K562 (cell line): ENCODE results near the gene APC2. TPM values are rescaled to one million over a fixed set of nuclear protein-coding genes. Genes with fewer than 3 reads are reported as not detected.

ENCODE experiments used
- BCOR ChIP-seq: fragments of 450-650 bp; IDR thresholded peaks from 2 replicates; pipeline ENCODE4 v1.6.1; 2016
- BRD4 ChIP-seq: fragments of 200-600 bp; sonication (generic); IDR thresholded peaks from 2 replicates; pipeline ENCODE4 v1.6.1; 2017; ENCODE audit warnings: inconsistent platforms
- E2F4 ChIP-seq: sonication (generic); formaldehyde crosslinking; IDR thresholded peaks from 2 replicates; pipeline ENCODE4 v1.8.0; 2022; ENCODE audit warnings: mild to moderate bottlenecking, low read depth, missing genetic modification reagents
- ETS2 ChIP-seq: IDR thresholded peaks from 2 replicates; pipeline ENCODE4 v1.6.1; 2016; ENCODE audit warnings: borderline replicate concordance, missing genetic modification characterization, mild to moderate bottlenecking, moderate library complexity, missing compliant biosample characterization; ENCODE audit not compliant: poor library complexity, severe bottlenecking
- HNRNPH1 ChIP-seq: fragments of 200-400 bp; formaldehyde crosslinking; optimal IDR thresholded peaks from 2 replicates; pipeline ENCODE3; 2017; ENCODE audit warnings: low read depth, mild to moderate bottlenecking, low read length, moderate library complexity
- IRF1 ChIP-seq: sonication (generic); formaldehyde crosslinking; IDR thresholded peaks from 2 replicates; pipeline ENCODE4 v1.8.0; 2022; ENCODE audit warnings: missing genetic modification reagents, mild to moderate bottlenecking, borderline replicate concordance
- MIER1 ChIP-seq: fragments of 450-650 bp; IDR thresholded peaks from 2 replicates; pipeline ENCODE4 v1.6.1; 2016; ENCODE audit warnings: antibody characterized with exemption, mild to moderate bottlenecking, low read depth
- NBN ChIP-seq: fragments of 450-650 bp; IDR thresholded peaks from 2 replicates; pipeline ENCODE4 v1.6.1; 2016; ENCODE audit warnings: low read depth, mild to moderate bottlenecking
- PPARD ChIP-seq: fragments of 250-450 bp; sonication (Bioruptor Pico); IDR thresholded peaks from 2 replicates; pipeline ENCODE4 v1.8.0; 2022; ENCODE audit warnings: inconsistent platforms, mild to moderate bottlenecking, moderate library complexity
- PRMT5 ChIP-seq: sonication (generic); formaldehyde crosslinking; IDR thresholded peaks from 2 replicates; pipeline ENCODE4 v1.5.0; 2020; ENCODE audit warnings: missing genetic modification reagents
- REST ChIP-seq, 2 experiments: fragments of 450-650 bp; formaldehyde crosslinking in 1 of 2; IDR thresholded peaks; 2 replicates each; pipeline versions ENCODE4 v1.4.0 to v1.6.1; 2014 to 2020; ENCODE audit warnings: mild to moderate bottlenecking in 2 of 2, borderline replicate concordance in 1 of 2, low read depth in 1 of 2
- SIN3A ChIP-seq, 2 experiments: fragments of 150-350 bp in 1 of 2; IDR thresholded peaks; 2 replicates each; pipeline ENCODE4 v1.6.1; 2011 to 2016; ENCODE audit warnings: borderline replicate concordance in 2 of 2, low read depth in 2 of 2, low read length in 2 of 2, mild to moderate bottlenecking in 2 of 2, moderate library complexity in 2 of 2; ENCODE audit not compliant: control insufficient read depth in 1 of 2
- ZBTB43 ChIP-seq: sonication (generic); formaldehyde crosslinking; IDR thresholded peaks from 2 replicates; pipeline ENCODE4 v1.8.0; 2023; ENCODE audit warnings: mild to moderate bottlenecking, missing genetic modification reagents
- ZNF263 ChIP-seq: sonication (generic); formaldehyde crosslinking; IDR thresholded peaks from 2 replicates; pipeline ENCODE4 v1.8.0; 2022; ENCODE audit warnings: mild to moderate bottlenecking, missing genetic modification reagents, borderline replicate concordance
- ZNF766 ChIP-seq: fragments of 200-800 bp; sonication (Bioruptor generic); conservative IDR thresholded peaks from 2 replicates; pipeline ENCODE4 v1.6.1; 2016; ENCODE audit warnings: missing genetic modification characterization, missing compliant biosample characterization
- polyA plus RNA-seq, 8 experiments: library from polyadenylated mRNA; depleted of rRNA in 4 of 8; stranded (reverse) in 5 of 8; unstranded in 3 of 8; fragments of >200 nt; fragmentation: Nextera tagmentation in 2 of 8; fragmentation: Illumina TruSeq in 1 of 8; extraction: Ambion mirVana in 2 of 8; extraction: Trizol in 1 of 8; gene quantifications; 2 replicates each; pipeline versions ENCODE4 v1.2.1 to v1.2.3, GENCODE V29; 2011 to 2014; ENCODE audit warnings: inconsistent platforms in 1 of 8, missing spikeins in 1 of 8
- total RNA-seq, 7 experiments: library from RNA; depleted of rRNA in 6 of 7; stranded (reverse); fragments of >200 nt in 6 of 7; fragmentation: Illumina TruSeq in 2 of 7; extraction: Trizol in 2 of 7; gene quantifications; 2 replicates each; pipeline versions ENCODE4 v1.2.1 to v1.2.3, GENCODE V29; 2011 to 2021; ENCODE audit warnings: low replicate concordance in 1 of 7

Gene APC2
- total and polyA plus RNA-seq, 9 of the 15 experiments (the other 6 are each of a cell fraction or from before 2014, with no cell fraction given), result 0.01 to 0.40 (median 0.05) TPM; not detected in 3

- peak; percentile 99 for TF ChIP-seq REST (IDR thresholded peaks at IDR 0.05; ENCODE audit: borderline replicate concordance)
- TF ChIP-seq REST (CRISPR knock-in tag; IDR thresholded peaks at IDR 0.05; ENCODE audit: low read depth), result peak; percentile 98
- TF ChIP-seq SIN3A (IDR thresholded peaks at IDR 0.05; ENCODE audit: borderline replicate concordance in 2 of 2, control insufficient read depth in 1 of 2, low read depth in 2 of 2, low read length in 2 of 2), result peak in 1 of 2 experiments; percentile 74; a peak in 1 of 4 replicates
- TF ChIP-seq ZBTB43 (CRISPR knock-in tag), result 0 out of 2 replicates have a peak, but pooled peaks have one; percentile 29
- TF ChIP-seq NBN, result no peak
- no peak for TF ChIP-seq ETS2 (tag)
- TF ChIP-seq PRMT5 (CRISPR knock-in tag), result peak; percentile 90
- 0 out of 2 replicates have a peak, but pooled peaks have one; percentile 12 for TF ChIP-seq E2F4 (CRISPR knock-in tag)
- TF ChIP-seq MIER1, result peak; percentile 93
- no peak for TF ChIP-seq HNRNPH1
- TF ChIP-seq PPARD (CRISPR knock-in tag), result no peak
- peak; percentile 92 for TF ChIP-seq BCOR
- peak; percentile 25; the same call in 1 of the 2 replicates for TF ChIP-seq ZNF263 (CRISPR knock-in tag)
- TF ChIP-seq ZNF766 (CRISPR knock-in tag), result no peak
- TF ChIP-seq BRD4, result no peak
- no peak for TF ChIP-seq IRF1 (CRISPR knock-in tag)
Observed at GRCh38 chr19:1446713-1447481, 3.0 kb upstream of the APC2 start (continued).
